Activated CD4-positive, alpha-beta T cell treated with anti-CD3 and anti-CD28 coated beads, Interleukin-2, amount 50 U/mL, for 16 hours (primary cell): ENCODE results near the gene MTHFD2L.
"Not testable (repeated sequence)": the region's sequence is repeated elsewhere in the genome, so short reads cannot be mapped to it uniquely, and the experiment has no call there.

Experiments
- DNase-seq: peaks from one replicate; pipeline ENCODE4 v3.0.0-alpha.2; 2020

The MTHFD2L gene

GRCh38 chr4:74190919-74191397, 33.0 kb downstream of the MTHFD2L start:
- DNase-seq, result no peak

- no peak for DNase-seq
These were observed 39.2 kb downstream of the MTHFD2L start for GRCh38 chr4:74197080-74197479.

GRCh38 chr4:74202062-74202586, 44.2 kb downstream of the MTHFD2L start:
- no peak for DNase-seq

GRCh38 chr4:74203467-74203866, 45.5 kb downstream of the MTHFD2L start:
- no peak for DNase-seq

GRCh38 chr4:74205046-74205445, 47.1 kb downstream of the MTHFD2L start:
- DNase-seq, result no peak

GRCh38 chr4:74205559-74205958, 47.6 kb downstream of the MTHFD2L start:
- DNase-seq, result no peak

GRCh38 chr4:74206088-74206825, 48.3 kb downstream of the MTHFD2L start:
- no peak for DNase-seq

GRCh38 chr4:74214457-74215159, 56.7 kb downstream of the MTHFD2L start:
- not testable (repeated sequence) for DNase-seq

- not testable (repeated sequence) for DNase-seq
These were observed 57.3 kb downstream of the MTHFD2L start for GRCh38 chr4:74215236-74215635.

GRCh38 chr4:74217365-74217764, 59.4 kb downstream of the MTHFD2L start:
- DNase-seq, result no peak

- DNase-seq, result no peak
These were observed 60.3 kb downstream of the MTHFD2L start for GRCh38 chr4:74218201-74218600.

GRCh38 chr4:74219240-74219639, 61.3 kb downstream of the MTHFD2L start:
- DNase-seq, result no peak

GRCh38 chr4:74223098-74223497, 65.2 kb downstream of the MTHFD2L start:
- DNase-seq, result no peak

GRCh38 chr4:74223801-74224200, 65.9 kb downstream of the MTHFD2L start:
- no peak for DNase-seq

- peak; percentile 87 for DNase-seq
These were observed 71.0 kb downstream of the MTHFD2L start for GRCh38 chr4:74228691-74229640.

GRCh38 chr4:74230902-74231499, 73.1 kb downstream of the MTHFD2L start:
- peak; percentile 80 for DNase-seq

GRCh38 chr4:74235135-74235534, 77.2 kb downstream of the MTHFD2L start:
- no peak for DNase-seq

- DNase-seq, result no peak
These were observed 79.6 kb downstream of the MTHFD2L start for GRCh38 chr4:74237425-74237966.

- peak; percentile 33 for DNase-seq
These were observed 86.1 kb downstream of the MTHFD2L start for GRCh38 chr4:74244049-74244448.

- no peak for DNase-seq
These were observed 95.0 kb downstream of the MTHFD2L start for GRCh38 chr4:74252933-74253332.

- DNase-seq, result no peak
These were observed 96.5 kb downstream of the MTHFD2L start for GRCh38 chr4:74254386-74254785.

- no peak for DNase-seq
These were observed 97.2 kb downstream of the MTHFD2L start for GRCh38 chr4:74255096-74255495.
